Measurements from ENCODE around the gene DGAT2. TPM values are rescaled to one million over a fixed set of nuclear protein-coding genes. Genes with fewer than 3 reads are reported as not detected.
A peak's percentile ranks its signal among the peaks of the same experiment; 100 is the strongest.

Gene DGAT2
- total RNA-seq, 2 donors from 2014 or later: 2.3 to 3.4 TPM

DNA sequence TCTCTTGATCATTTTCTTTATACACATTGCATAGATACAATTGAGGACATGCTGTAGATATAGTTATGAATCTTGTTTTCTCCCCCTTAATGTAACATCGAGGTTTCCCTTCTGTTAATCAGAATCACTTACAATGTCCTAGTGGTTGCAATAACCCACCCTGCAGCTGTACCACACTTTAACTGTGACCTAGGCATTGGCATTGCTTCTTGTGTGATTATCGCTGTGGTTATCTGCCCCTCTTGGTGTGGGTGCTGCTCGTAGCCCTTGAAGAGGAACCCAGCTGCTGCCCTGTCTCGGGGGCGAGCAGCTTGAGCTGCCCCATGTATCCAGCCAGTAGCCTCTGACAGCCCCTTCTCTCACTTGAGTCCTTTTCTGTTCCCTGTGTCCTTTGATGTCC is 1.5 kb downstream of the DGAT2 start:
- no peak overlapping the region for H3K4me3 ChIP-seq
- H3K27ac ChIP-seq: no peak overlapping the region
- TF ChIP-seq, protein P1, sequence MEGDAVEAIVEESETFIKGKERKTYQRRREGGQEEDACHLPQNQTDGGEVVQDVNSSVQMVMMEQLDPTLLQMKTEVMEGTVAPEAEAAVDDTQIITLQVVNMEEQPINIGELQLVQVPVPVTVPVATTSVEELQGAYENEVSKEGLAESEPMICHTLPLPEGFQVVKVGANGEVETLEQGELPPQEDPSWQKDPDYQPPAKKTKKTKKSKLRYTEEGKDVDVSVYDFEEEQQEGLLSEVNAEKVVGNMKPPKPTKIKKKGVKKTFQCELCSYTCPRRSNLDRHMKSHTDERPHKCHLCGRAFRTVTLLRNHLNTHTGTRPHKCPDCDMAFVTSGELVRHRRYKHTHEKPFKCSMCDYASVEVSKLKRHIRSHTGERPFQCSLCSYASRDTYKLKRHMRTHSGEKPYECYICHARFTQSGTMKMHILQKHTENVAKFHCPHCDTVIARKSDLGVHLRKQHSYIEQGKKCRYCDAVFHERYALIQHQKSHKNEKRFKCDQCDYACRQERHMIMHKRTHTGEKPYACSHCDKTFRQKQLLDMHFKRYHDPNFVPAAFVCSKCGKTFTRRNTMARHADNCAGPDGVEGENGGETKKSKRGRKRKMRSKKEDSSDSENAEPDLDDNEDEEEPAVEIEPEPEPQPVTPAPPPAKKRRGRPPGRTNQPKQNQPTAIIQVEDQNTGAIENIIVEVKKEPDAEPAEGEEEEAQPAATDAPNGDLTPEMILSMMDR (IDR thresholded peaks at IDR 0.05): no peak
- ATAC-seq (ENCODE audit: insufficient number of reproducible peaks, low FRiP score, low read depth): no peak
- H3K27me3 ChIP-seq (replicated peaks; ENCODE audit: insufficient read depth): no peaks in the 10 kb centered on the region
- no peaks in the 10 kb centered on the region for H3K36me3 ChIP-seq
- no peak for DNase-seq (ENCODE audit: low spot score)
- H3K9me3 ChIP-seq: no peaks in the 10 kb centered on the region
- peaks cover 6 to 22% of the 10 kb centered on the region in 2 donors for H3K4me1 ChIP-seq (ENCODE audit: control insufficient read depth in 1 of 2, low read depth in 2 of 2)

DNA sequence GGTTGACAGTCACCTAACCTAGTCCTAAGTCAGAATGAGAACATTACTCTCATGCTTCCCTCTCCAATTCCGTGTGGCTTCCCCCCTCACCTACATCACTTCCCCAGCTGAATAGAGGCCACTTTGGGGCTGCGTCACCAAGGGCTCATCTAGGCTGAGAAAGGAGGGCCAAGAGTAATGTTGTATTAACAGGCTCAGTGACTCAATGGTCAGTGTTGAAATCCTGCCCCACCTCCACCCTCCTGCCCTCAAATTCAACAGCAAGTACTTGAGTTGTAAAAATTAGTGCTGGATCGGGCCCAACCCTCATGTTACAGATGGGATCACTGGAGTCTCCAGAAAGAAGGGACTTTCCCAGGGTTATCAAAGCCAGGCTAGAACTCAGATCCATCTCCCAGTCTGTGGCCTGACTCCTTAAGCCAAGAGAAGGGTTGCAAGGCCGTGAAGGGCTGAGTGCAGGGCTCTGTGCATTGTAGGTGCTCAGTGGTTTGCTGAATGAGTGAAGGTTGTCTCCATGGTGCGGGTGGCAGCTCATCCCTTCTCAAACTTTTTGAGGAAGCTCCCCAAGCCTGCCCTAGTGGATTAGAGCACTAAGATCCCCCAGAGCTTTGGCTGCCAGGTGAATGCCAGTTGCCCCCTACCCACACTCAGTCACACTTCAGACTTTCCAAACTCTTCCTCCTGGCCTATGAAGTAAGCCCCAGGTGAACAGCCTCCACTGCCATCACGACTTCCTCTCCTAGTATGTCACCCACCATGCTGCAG is 3.2 kb downstream of the DGAT2 start:
- Histone ChIP-seq H3K27ac (no peak overlapping the region), H3K4me3 (no peak overlapping the region), H3K27me3 (replicated peaks; ENCODE audit: insufficient read depth) (no peaks in the 10 kb centered on the region), H3K4me1 (ENCODE audit: control insufficient read depth in 1 of 2, low read depth in 2 of 2) (peaks cover 6 to 22% of the 10 kb centered on the region in 2 donors), H3K36me3 (no peaks in the 10 kb centered on the region), H3K9me3 (no peaks in the 10 kb centered on the region)
- TF ChIP-seq, protein P1 (IDR thresholded peaks at IDR 0.05): no peak
- no peak for ATAC-seq (ENCODE audit: insufficient number of reproducible peaks, low FRiP score, low read depth)
- DNase-seq (ENCODE audit: low spot score): peak; percentile 14

DNA sequence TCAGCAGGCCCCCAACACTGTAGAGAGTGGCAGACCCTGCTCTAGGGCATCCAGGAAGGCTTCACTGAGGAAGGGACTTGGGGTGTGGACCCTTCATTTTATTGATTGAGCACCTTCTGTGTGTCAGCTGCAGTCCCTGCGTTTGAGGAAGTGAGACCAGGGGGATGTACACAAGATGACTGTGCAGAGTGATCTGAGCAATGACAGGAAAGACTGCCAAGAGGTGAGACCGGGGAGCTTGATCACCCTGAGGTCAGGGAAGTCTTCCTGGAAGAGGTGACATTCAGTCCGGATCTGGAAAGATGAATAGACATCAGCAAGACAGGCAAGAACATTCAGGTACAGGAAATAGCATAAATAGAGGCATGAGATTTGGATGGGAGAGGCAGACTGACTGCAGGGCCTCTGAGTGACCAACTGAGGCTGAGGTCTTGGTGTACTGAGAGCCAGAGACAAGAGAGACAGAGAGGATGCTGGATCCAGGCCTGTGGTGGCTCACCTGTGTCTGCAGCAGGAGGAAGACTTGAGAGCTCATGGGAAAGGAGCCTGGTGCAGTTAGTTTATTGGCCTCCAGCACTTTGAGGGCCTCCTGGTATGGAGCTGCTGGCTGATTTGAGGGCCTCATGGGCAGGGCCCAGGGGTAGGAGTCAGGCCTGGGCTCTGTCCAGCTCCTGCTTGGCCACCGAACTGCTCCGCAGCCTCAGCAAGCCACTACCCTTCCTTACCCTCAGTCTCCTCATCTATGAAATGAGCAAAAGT is 5.2 kb downstream of the DGAT2 start:
- Histone ChIP-seq H3K4me1 (ENCODE audit: control insufficient read depth in 1 of 2, low read depth in 2 of 2) (peaks cover 1 to 9% of the 10 kb centered on the region in 2 donors), H3K27ac (no peak overlapping the region), H3K4me3 (no peak overlapping the region), H3K36me3 (no peaks in the 10 kb centered on the region), H3K9me3 (no peaks in the 10 kb centered on the region), H3K27me3 (replicated peaks; ENCODE audit: insufficient read depth) (no peaks in the 10 kb centered on the region)
- TF ChIP-seq, protein P1 (IDR thresholded peaks at IDR 0.05): no peak
- ATAC-seq (ENCODE audit: insufficient number of reproducible peaks, low FRiP score, low read depth) (no peak), DNase-seq (ENCODE audit: low spot score) (no peak)

DNA sequence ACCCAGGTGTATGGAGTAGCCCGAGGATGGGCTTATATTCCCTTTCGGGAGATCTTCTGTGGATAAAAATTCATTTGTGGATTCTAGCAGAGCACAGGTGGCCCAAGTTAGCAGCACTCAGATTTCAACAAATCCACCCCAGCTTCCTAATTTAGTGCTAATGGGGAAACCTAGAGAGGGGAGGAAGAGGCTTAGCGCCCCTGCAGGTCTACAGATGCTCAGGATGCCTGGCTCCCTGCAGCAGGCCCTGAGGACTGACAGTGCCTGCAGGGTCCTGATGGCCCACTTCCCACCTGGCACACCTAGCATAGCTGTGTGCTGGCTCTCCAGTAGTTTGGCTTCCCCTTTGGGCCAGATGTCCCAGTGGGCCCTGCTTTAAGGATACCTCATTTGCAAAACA is 6.5 kb downstream of the DGAT2 start:
- no peaks in the 10 kb centered on the region for H3K27me3 ChIP-seq (replicated peaks; ENCODE audit: insufficient read depth)
- no peaks in the 10 kb centered on the region for H3K4me1 ChIP-seq (ENCODE audit: control insufficient read depth in 1 of 2, low read depth in 2 of 2)
- no peaks in the 10 kb centered on the region for H3K9me3 ChIP-seq
- DNase-seq (ENCODE audit: low spot score) (no peak), ATAC-seq (ENCODE audit: insufficient number of reproducible peaks, low FRiP score, low read depth) (no peak)
- H3K27ac ChIP-seq: no peak overlapping the region
- H3K36me3 ChIP-seq: no peaks in the 10 kb centered on the region
- no peak overlapping the region for H3K4me3 ChIP-seq
- TF ChIP-seq, protein P1 (IDR thresholded peaks at IDR 0.05): no peak

DNA sequence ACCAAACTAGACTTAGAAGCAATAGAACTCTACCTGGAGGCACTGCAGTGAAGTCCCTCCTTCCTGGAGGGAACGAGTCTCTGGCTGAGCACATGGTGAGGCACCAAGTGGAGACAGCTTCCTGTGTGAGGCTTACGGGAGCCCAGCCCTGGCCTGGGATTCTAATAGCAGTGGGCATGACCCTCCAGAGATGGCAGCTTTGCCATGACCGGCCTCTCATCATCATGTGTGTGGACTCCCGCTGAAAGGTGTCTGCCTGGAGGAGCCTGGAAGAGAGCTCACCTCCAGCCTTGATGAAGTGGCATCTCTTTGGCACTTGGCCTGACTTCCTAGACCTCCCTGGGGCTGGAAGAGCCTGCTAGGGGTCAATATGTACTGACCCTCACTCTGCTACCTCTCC is 8.0 kb downstream of the DGAT2 start:
- Histone ChIP-seq H3K36me3 (no peaks in the 10 kb centered on the region), H3K9me3 (no peaks in the 10 kb centered on the region), H3K4me3 (no peak overlapping the region), H3K27ac (no peak overlapping the region), H3K4me1 (ENCODE audit: control insufficient read depth in 1 of 2, low read depth in 2 of 2) (no peaks in the 10 kb centered on the region), H3K27me3 (replicated peaks; ENCODE audit: insufficient read depth) (no peaks in the 10 kb centered on the region)
- ATAC-seq (ENCODE audit: insufficient number of reproducible peaks, low FRiP score, low read depth): no peak
- TF ChIP-seq, protein P1 (IDR thresholded peaks at IDR 0.05): no peak
- DNase-seq (ENCODE audit: low spot score): no peak
